GM12872 (cell line): Measurements from ENCODE around the gene GGA1.

Experiments
- CTCF ChIP-seq: IDR thresholded peaks from 3 replicates; pipeline ENCODE4 v1.5.1; 2011; ENCODE audit warnings: low read depth, mild to moderate bottlenecking, low read length, moderate library complexity; ENCODE audit not compliant: insufficient read depth

Gene GGA1

GRCh38 chr22:37594237-37594636, 14.4 kb upstream of the GGA1 start:
- no peak for TF ChIP-seq CTCF

- no peak for TF ChIP-seq CTCF
These were observed 9.5 kb upstream of the GGA1 start for GRCh38 chr22:37599153-37599552.

GRCh38 chr22:37601203-37601539, 7.5 kb upstream of the GGA1 start:
- TF ChIP-seq CTCF = no peak

- no peak for TF ChIP-seq CTCF
These were observed 6.8 kb upstream of the GGA1 start for GRCh38 chr22:37601540-37602442.

GRCh38 chr22:37604074-37604473, 4.6 kb upstream of the GGA1 start:
- TF ChIP-seq CTCF = no peak

- TF ChIP-seq CTCF = no peak
These were observed 3.8 kb upstream of the GGA1 start for GRCh38 chr22:37604875-37605274.

- peak; percentile 99 for TF ChIP-seq CTCF
These were observed 1.4 kb upstream of the GGA1 start for GRCh38 chr22:37607010-37607934.
